Nephron progenitor cell (in vitro differentiated cells): ENCODE results near the gene CPEB3.
A peak's percentile ranks its signal among the peaks of the same experiment; 100 is the strongest.

Experiments
- DNase-seq: peaks from one replicate; pipeline ENCODE4 v3.0.0; 2021
- H3K27ac Mint-ChIP-seq: 2 replicates; pipeline ENCODE4 v1.8.0; 2021; ENCODE audit warnings: mild to moderate bottlenecking, moderate library complexity, mixed read lengths
- H3K27me3 Mint-ChIP-seq: 2 replicates; pipeline ENCODE4 v1.8.0; 2021; ENCODE audit warnings: mild to moderate bottlenecking, low read depth, mixed read lengths; ENCODE audit not compliant: poor library complexity
- H3K36me3 Mint-ChIP-seq: 2 replicates; pipeline ENCODE4 v1.8.0; 2021; ENCODE audit warnings: low read depth, mixed read lengths
- H3K4me1 Mint-ChIP-seq: 2 replicates; pipeline ENCODE4 v1.8.0; 2021; ENCODE audit warnings: mixed read lengths
- H3K4me3 Mint-ChIP-seq: 2 replicates; pipeline ENCODE4 v1.8.0; 2021; ENCODE audit warnings: mild to moderate bottlenecking, moderate library complexity, mixed read lengths
- H3K9me3 Mint-ChIP-seq: 2 replicates; pipeline ENCODE4 v1.8.0; 2021; ENCODE audit warnings: mild to moderate bottlenecking, moderate library complexity, mixed read lengths
- CTCF ChIP-seq: fragments of 200-600 bp; sonication (generic); IDR thresholded peaks from 2 replicates; pipeline ENCODE4 v1.5.0; 2021; ENCODE audit warnings: antibody characterized with exemption

Gene CPEB3

DNA sequence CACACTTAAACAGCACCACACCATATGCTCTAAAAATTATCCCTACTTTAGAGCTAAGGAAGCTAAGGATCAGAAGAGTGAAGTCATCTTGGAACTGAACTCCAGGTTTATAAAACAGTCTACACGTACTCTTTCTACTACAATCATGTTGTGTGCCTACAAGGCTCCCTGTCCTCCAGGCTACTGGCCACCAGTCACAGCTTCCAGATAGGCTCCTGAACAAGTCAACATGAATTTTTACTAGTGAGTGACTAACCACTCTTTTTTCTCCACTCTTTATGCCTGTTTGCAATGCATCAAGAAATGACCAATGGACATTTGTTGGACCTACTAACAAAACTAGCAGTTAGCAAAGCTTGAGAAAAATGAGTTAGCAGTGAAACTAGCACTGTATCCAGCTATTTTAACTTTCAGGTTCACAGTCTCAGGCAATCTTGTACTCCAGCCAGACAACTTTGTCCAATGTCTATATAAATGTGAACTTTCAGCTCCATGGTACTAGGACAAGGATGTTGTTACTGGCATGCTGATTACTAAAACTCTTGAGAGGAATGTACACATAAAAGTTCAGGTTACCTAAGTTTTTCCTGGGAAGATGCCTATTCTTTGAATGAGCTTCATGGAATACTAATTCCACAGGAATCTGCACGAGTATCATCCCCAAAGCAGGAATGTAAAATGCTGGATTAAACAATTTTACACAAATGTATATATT, 187.3 kb downstream of the CPEB3 start:
- no peak for TF ChIP-seq CTCF
- no peak for DNase-seq
- Mint-ChIP-seq H3K27me3 (no peaks in the 10 kb centered on the region), H3K27ac (no peak overlapping the region), H3K4me1 (peaks cover 18% of the 10 kb centered on the region), H3K9me3 (no peaks in the 10 kb centered on the region), H3K36me3 (no peaks in the 10 kb centered on the region), H3K4me3 (no peak overlapping the region)

DNA sequence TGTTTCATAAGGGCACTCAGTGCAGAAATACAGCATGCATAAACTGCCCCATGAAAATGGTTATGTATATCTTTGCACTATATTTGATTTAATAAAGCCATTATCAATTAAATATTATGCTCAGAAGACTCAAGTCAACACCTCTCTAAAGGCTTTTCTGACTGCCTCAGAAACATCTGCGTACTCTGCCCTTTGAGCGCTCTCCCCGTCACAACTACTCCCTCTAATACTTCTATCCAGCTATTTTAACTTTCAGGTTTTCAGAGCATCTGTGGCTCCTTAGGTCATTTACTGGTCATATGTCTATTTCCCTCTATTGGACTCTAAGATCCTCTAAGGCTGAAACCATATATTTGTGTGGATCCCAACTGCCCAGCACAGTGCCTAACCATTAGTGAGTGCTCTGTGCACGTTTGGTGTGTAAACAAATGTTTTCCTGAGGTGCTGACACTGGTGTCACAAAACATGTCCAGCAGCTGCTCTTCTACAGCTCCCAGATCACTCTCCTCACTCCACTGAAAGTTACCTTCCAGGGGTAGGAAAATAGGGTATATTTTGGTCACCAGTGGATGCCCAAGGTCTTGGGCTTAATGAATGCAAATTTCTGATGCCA, 188.2 kb downstream of the CPEB3 start:
- no peaks in the 10 kb centered on the region for H3K36me3 Mint-ChIP-seq
- H3K27me3 Mint-ChIP-seq = no peaks in the 10 kb centered on the region
- H3K4me1 Mint-ChIP-seq = peaks cover 18% of the 10 kb centered on the region
- DNase-seq = no peak
- TF ChIP-seq CTCF = no peak
- H3K4me3 Mint-ChIP-seq = no peak overlapping the region
- peak overlapping the region; percentile 5 for H3K27ac Mint-ChIP-seq
- H3K9me3 Mint-ChIP-seq = no peaks in the 10 kb centered on the region

- H3K36me3 Mint-ChIP-seq = no peaks in the 10 kb centered on the region
- DNase-seq = no peak
- no peaks in the 10 kb centered on the region for H3K9me3 Mint-ChIP-seq
- no peak overlapping the region for H3K27ac Mint-ChIP-seq
- no peak overlapping the region for H3K4me3 Mint-ChIP-seq
- H3K27me3 Mint-ChIP-seq = no peaks in the 10 kb centered on the region
- TF ChIP-seq CTCF = no peak
- H3K4me1 Mint-ChIP-seq = peaks cover 8% of the 10 kb centered on the region
Measured at GRCh38 chr10:92094960-92095359, 195.9 kb downstream of the CPEB3 start.

- Mint-ChIP-seq H3K4me1 (peaks cover 14% of the 10 kb centered on the region), H3K27ac (no peak overlapping the region), H3K27me3 (no peaks in the 10 kb centered on the region), H3K36me3 (no peaks in the 10 kb centered on the region), H3K9me3 (no peaks in the 10 kb centered on the region), H3K4me3 (no peak overlapping the region)
- TF ChIP-seq CTCF = no peak
- DNase-seq = no peak
Measured at GRCh38 chr10:92091965-92092364, 198.9 kb downstream of the CPEB3 start.

GRCh38 chr10:92087750-92088395, 203.0 kb downstream of the CPEB3 start:
- Mint-ChIP-seq H3K4me3 (no peak overlapping the region), H3K27me3 (peaks cover 6% of the 10 kb centered on the region), H3K27ac (no peak overlapping the region), H3K36me3 (no peaks in the 10 kb centered on the region), H3K9me3 (no peaks in the 10 kb centered on the region), H3K4me1 (peaks cover 6% of the 10 kb centered on the region)
- TF ChIP-seq CTCF = peak; percentile 66
- DNase-seq = peak; percentile 51
